ENCODE results near the gene ZSCAN10. TPM values are rescaled to one million over a fixed set of nuclear protein-coding genes. Genes with fewer than 3 reads are reported as not detected.
A peak's percentile ranks its signal among the peaks of the same experiment; 100 is the strongest.

ZSCAN10 gene
- total and polyA plus RNA-seq, 2 donors (not counting 3 experiments of a cell fraction or from before 2014, with no cell fraction given) = not detected

- POLR2A ChIA-PET = no interaction called here
- Histone ChIP-seq H3K4me2 (ENCODE audit: insufficient read depth, low read length) (peak within 1 kb of the TSS; percentile 66), H3K79me2 (ENCODE audit: control insufficient read depth, insufficient read depth, low read length) (peaks cover 4% of the 10 kb centered on the region), H3K9ac (replicated peaks; ENCODE audit: extremely low read depth, insufficient read depth, low read length) (peak within 1 kb of the TSS; percentile 94), H3K4me1 (ENCODE audit: control insufficient read depth, extremely low read depth, insufficient read depth, low read length) (peaks cover 19% of the 10 kb centered on the region), H4K20me1 (replicated peaks; ENCODE audit: control insufficient read depth, extremely low read depth, insufficient read depth, low read length) (no peaks in the 10 kb centered on the region), H2AFZ (ENCODE audit: low read depth, low read length) (peak within 1 kb of the TSS; percentile 85), H3K27ac (ENCODE audit: insufficient read depth, low read depth, low read length) (peak within 1 kb of the TSS; percentile 94), H3K9me1 (replicated peaks; ENCODE audit: control insufficient read depth, extremely low read depth, insufficient read depth, low read length) (no peaks in the 10 kb centered on the region), H3K36me3 (ENCODE audit: control insufficient read depth in 2 of 2, extremely low read depth in 1 of 2, insufficient read depth in 2 of 2, low read length in 2 of 2) (peaks cover 0 to 9% of the 10 kb centered on the region in 2 experiments), H3K27me3 (ENCODE audit: control insufficient read depth in 2 of 2, insufficient read depth in 2 of 2, low read length in 2 of 2) (no peaks in the 10 kb centered on the region), H3K4me3 (replicated peaks in 1 of 3; ENCODE audit: insufficient read depth in 1 of 3, low read depth in 1 of 3, low read length in 3 of 3) (peak within 1 kb of the TSS in 2 of 3 experiments; percentile 40 to 54), H3K9me3 (replicated peaks; ENCODE audit: control insufficient read depth, insufficient read depth, low read length) (no peaks in the 10 kb centered on the region)
- intact Hi-C loops (cut with micrococcal nuclease) = loop anchor here (1.0 kb wide), 1 partner anchor 22 kb away; no protein-coding TSS in a partner anchor
- TF ChIP-seq POLR2A (IDR thresholded peaks at IDR 0.05; ENCODE audit: low read depth, low read length) (no peak), JUN (IDR thresholded peaks at IDR 0.05; ENCODE audit: borderline replicate concordance, insufficient read depth, insufficient read length, low read depth) (peak; percentile 72), POLR2AphosphoS5 (IDR thresholded peaks at IDR 0.05; ENCODE audit: insufficient read depth, low read depth, low read length) (no peak), MAX (IDR thresholded peaks at IDR 0.05; ENCODE audit: insufficient read depth, insufficient read length) (no peak), CTCF (IDR thresholded peaks at IDR 0.05; ENCODE audit: extremely low read depth in 1 of 2, insufficient read depth in 1 of 2, low read depth in 1 of 2, low read length in 2 of 2) (no peak), GATA2 (IDR thresholded peaks at IDR 0.05; ENCODE audit: insufficient read depth, insufficient read length, low read depth, low read length) (no peak), MYC (IDR thresholded peaks at IDR 0.05; ENCODE audit: low read depth, low read length) (no peak), EZH2 (IDR thresholded peaks at IDR 0.05; ENCODE audit: borderline replicate concordance, low read depth, low read length, severe bottlenecking) (no peak)
- DNase-seq (ENCODE audit: low read depth, low spot score) (peak; percentile 88), FAIRE-seq (peak; percentile 88)
- CTCF ChIA-PET = interaction anchor here (0.6 to 1.3 kb wide), 6 partner anchors 9 to 185 kb away, joined by 3 to 4 read pairs (median 4); no protein-coding TSS in a partner anchor
- TSS peak; percentile 64 for BruUV-seq (replicated peaks)
- dilution Hi-C loops (cut with MboI; ENCODE audit: extremely low pct_ligation_motif_present, low sequenced_read_pairs) = no loop called here
Measured at GRCh38 chr16:3065069-3065741, 33.9 kb downstream of the ZSCAN10 start, which contains the start of gene IL32. IL32 (plus strand) TSS chr16:3065640; CDS start chr16:3065812, 172 bp downstream.
